IPS-20b (cell line): ENCODE data around the gene RAPGEF2.

Source experiments
- H3K27ac ChIP-seq: one replicate; pipeline ENCODE4 v1.5.1; 2013; ENCODE audit warnings: low read length
- H3K27me3 ChIP-seq: 2 replicates; pipeline ENCODE4 v1.6.1; 2013; ENCODE audit warnings: mild to moderate bottlenecking, low read length, inconsistent platforms; ENCODE audit not compliant: insufficient read depth
- H3K36me3 ChIP-seq: 2 replicates; pipeline ENCODE4 v1.6.1; 2013; ENCODE audit warnings: low read depth, mild to moderate bottlenecking, inconsistent platforms, low read length, moderate library complexity; ENCODE audit not compliant: insufficient read depth
- H3K4me1 ChIP-seq: 2 replicates; pipeline ENCODE4 v1.6.1; 2013; ENCODE audit warnings: mild to moderate bottlenecking, control low read depth, inconsistent platforms, low read length, moderate library complexity; ENCODE audit not compliant: insufficient read depth
- H3K4me3 ChIP-seq: 2 replicates; pipeline ENCODE4 v1.5.1; 2013; ENCODE audit warnings: mild to moderate bottlenecking, low read length, inconsistent platforms
- H3K9ac ChIP-seq: 2 replicates; pipeline ENCODE4 v1.6.1; 2013; ENCODE audit warnings: low read depth, mild to moderate bottlenecking, inconsistent platforms, low read length, moderate library complexity
- H3K9me3 ChIP-seq: 2 replicates; pipeline ENCODE4 v1.6.1; 2013; ENCODE audit warnings: mild to moderate bottlenecking, low read depth, low read length, inconsistent platforms; ENCODE audit not compliant: insufficient read depth

Gene RAPGEF2

GRCh38 chr4:159389756-159390155 is 286.9 kb downstream of the RAPGEF2 start:
- Histone ChIP-seq H3K9ac (no peak overlapping the region), H3K4me1 (peaks cover 2% of the 10 kb centered on the region; the same call in 1 of the 2 replicates), H3K27me3 (peaks cover 11% of the 10 kb centered on the region; the same call in 1 of the 2 replicates), H3K4me3 (no peak overlapping the region), H3K36me3 (no peaks in the 10 kb centered on the region), H3K27ac (no peak overlapping the region), H3K9me3 (0 out of 2 replicates have a peak, but pooled peaks cover 10% of the 10 kb centered on the region)

GRCh38 chr4:159390648-159391047 is 287.8 kb downstream of the RAPGEF2 start:
- H3K27me3 ChIP-seq: peaks cover 2% of the 10 kb centered on the region; the same call in 1 of the 2 replicates
- no peaks in the 10 kb centered on the region for H3K36me3 ChIP-seq
- no peaks in the 10 kb centered on the region for H3K4me1 ChIP-seq
- no peak overlapping the region for H3K9ac ChIP-seq
- no peak overlapping the region for H3K4me3 ChIP-seq
- H3K27ac ChIP-seq: no peak overlapping the region
- H3K9me3 ChIP-seq: 0 out of 2 replicates have a peak, but pooled peaks cover 10% of the 10 kb centered on the region

GRCh38 chr4:159395693-159396092 is 292.8 kb downstream of the RAPGEF2 start:
- Histone ChIP-seq H3K4me3 (no peak overlapping the region), H3K4me1 (no peaks in the 10 kb centered on the region), H3K27ac (no peak overlapping the region), H3K36me3 (no peaks in the 10 kb centered on the region), H3K27me3 (no peaks in the 10 kb centered on the region), H3K9ac (no peak overlapping the region), H3K9me3 (no peaks in the 10 kb centered on the region)

DNA sequence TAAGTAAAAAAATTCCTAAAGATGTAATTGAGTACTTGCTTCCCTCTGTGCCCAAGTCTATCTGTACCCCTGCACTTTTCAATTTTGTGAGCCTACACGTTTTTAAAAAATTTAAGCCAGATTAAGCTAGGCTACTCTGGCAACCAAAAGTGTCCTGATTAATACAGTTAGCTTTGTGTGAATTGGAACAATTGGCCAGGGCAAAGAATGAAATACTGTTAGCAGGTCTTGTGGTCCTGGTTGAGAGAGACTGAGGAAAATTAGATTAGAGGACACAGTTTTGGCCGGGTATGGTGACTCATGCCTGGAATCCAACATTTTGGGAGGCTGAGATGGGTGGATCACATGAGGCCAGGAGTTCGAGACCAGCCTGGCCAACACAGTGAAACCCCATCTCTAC is 293.3 kb downstream of the RAPGEF2 start:
- Histone ChIP-seq H3K9ac (no peak overlapping the region), H3K4me3 (no peak overlapping the region), H3K36me3 (no peaks in the 10 kb centered on the region), H3K27me3 (no peaks in the 10 kb centered on the region), H3K4me1 (no peaks in the 10 kb centered on the region), H3K9me3 (no peaks in the 10 kb centered on the region), H3K27ac (no peak overlapping the region)

DNA sequence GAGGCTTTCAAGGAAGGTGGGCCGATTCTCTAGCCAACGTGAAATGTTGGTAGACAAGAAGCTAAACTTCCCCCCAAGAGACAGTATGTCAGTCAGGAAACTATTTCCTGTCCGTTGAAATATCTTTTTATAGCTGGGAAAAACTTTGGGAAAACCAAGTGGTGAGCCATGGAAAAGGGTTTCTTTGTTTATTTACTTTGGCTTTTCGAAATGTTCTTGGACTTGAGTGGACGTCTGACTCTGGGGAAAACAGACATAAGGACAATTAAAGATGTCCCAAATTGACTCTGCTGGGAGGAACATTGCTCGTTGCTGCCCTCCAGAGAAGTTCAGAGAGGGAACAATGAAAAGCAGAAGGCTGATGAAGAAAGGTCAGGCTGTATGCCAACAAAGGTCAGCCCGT is 295.4 kb downstream of the RAPGEF2 start:
- no peaks in the 10 kb centered on the region for H3K4me1 ChIP-seq
- H3K4me3 ChIP-seq: no peak overlapping the region
- no peaks in the 10 kb centered on the region for H3K27me3 ChIP-seq
- no peaks in the 10 kb centered on the region for H3K9me3 ChIP-seq
- no peak overlapping the region for H3K27ac ChIP-seq
- H3K36me3 ChIP-seq: no peaks in the 10 kb centered on the region
- H3K9ac ChIP-seq: no peak overlapping the region

DNA sequence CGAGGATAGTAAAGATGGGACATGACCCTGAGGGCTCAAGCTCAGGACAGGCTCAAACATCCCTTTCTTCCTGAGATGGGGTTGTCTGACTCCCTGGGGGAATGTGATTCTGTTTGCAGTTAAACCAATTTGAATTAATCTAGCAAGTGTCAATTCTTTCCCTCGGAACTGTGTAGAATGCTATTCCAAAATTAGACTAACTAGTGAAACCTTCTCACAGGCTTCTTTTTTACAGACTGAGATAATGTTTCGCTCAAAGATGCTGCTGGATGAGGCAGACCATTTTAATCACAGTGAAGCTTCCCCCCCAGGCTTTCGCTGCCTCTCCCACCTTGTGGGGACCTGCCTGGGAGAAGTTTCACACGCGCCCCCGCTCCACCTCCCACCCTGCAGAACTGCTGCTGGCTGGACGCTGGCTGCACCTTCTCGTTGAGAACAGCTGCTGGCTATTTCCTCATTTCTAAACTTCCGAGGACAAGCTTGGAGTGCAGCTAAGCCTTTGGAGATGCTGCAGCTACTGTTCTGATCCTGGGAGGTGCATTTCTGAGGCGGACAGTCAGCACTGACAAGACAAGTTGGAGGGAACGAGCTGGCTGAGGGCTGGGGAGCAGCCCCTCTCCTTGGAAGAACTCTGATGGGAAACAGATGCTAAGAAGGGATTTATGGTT is 297.8 kb downstream of the RAPGEF2 start:
- Histone ChIP-seq H3K9ac (no peak overlapping the region), H3K36me3 (no peaks in the 10 kb centered on the region), H3K27me3 (no peaks in the 10 kb centered on the region), H3K9me3 (no peaks in the 10 kb centered on the region), H3K4me1 (no peaks in the 10 kb centered on the region), H3K4me3 (no peak overlapping the region), H3K27ac (no peak overlapping the region)

- H3K27ac ChIP-seq: no peak overlapping the region
- no peak overlapping the region for H3K4me3 ChIP-seq
- no peak overlapping the region for H3K9ac ChIP-seq
These were observed 298.4 kb downstream of the RAPGEF2 start for GRCh38 chr4:159401226-159401712.

GRCh38 chr4:159401791-159402380 is 299.0 kb downstream of the RAPGEF2 start:
- Histone ChIP-seq H3K9ac (no peak overlapping the region), H3K4me1 (no peaks in the 10 kb centered on the region), H3K4me3 (no peak overlapping the region), H3K27ac (no peak overlapping the region), H3K9me3 (no peaks in the 10 kb centered on the region), H3K36me3 (no peaks in the 10 kb centered on the region), H3K27me3 (no peaks in the 10 kb centered on the region)

More at GRCh38 chr4:159401226-159401712, 298.4 kb downstream of the RAPGEF2 start:
- Histone ChIP-seq H3K4me1 (no peaks in the 10 kb centered on the region), H3K27me3 (no peaks in the 10 kb centered on the region), H3K9me3 (no peaks in the 10 kb centered on the region), H3K36me3 (no peaks in the 10 kb centered on the region)
